Tibial nerve (tissue), 4 donors: ENCODE measurements around the gene LTBR. TPM values are rescaled to one million over a fixed set of nuclear protein-coding genes. Genes with fewer than 3 reads are reported as not detected.

Source experiments
- DNase-seq, 2 donors: peaks; one replicate each; pipeline ENCODE4 v3.0.0-alpha.2; 2019; ENCODE audit warnings: low spot score in 2 of 2
- H3K27ac ChIP-seq, 4 donors: fragments of 200-600 bp; sonication (generic) in 3 of 4; one replicate each; pipeline ENCODE4 v1.5.1; 2017 to 2019; ENCODE audit warnings: mild to moderate bottlenecking in 1 of 4
- H3K27me3 ChIP-seq, 2 donors: fragments of 200-600 bp; sonication (generic) in 1 of 2; one replicate each; pipeline versions ENCODE4 v1.5.1 to v1.6.0; 2017 to 2019
- H3K36me3 ChIP-seq, 3 donors: fragments of 200-600 bp; sonication (generic); one replicate each; pipeline ENCODE4 v1.5.1; 2018 to 2019
- H3K4me1 ChIP-seq, 4 donors: fragments of 200-600 bp; sonication (generic) in 3 of 4; one replicate each; pipeline ENCODE4 v1.5.1; 2017 to 2019
- H3K4me3 ChIP-seq, 4 donors: fragments of 200-600 bp; sonication (generic) in 3 of 4; one replicate each; pipeline ENCODE4 v1.5.1; 2017 to 2019; ENCODE audit warnings: mild to moderate bottlenecking in 1 of 4, moderate library complexity in 1 of 4
- H3K9me3 ChIP-seq, 4 donors: fragments of 200-600 bp; sonication (generic) in 3 of 4; one replicate each; pipeline ENCODE4 v1.5.1; 2017 to 2019
- EP300 ChIP-seq, 2 donors: sonication (generic); formaldehyde crosslinking; IDR thresholded peaks; one replicate each; pipeline ENCODE4 v1.6.1; 2017; ENCODE audit warnings: antibody characterized with exemption in 2 of 2, mild to moderate bottlenecking in 1 of 2
- POLR2A ChIP-seq, 2 donors: fragments of 450-650 bp; IDR thresholded peaks; one replicate each; pipeline ENCODE4 v1.6.1; 2017; ENCODE audit warnings: antibody characterized with exemption in 2 of 2, mild to moderate bottlenecking in 2 of 2, moderate library complexity in 2 of 2
- WGBS, 2 donors: methylation state at CpG; one replicate each; pipeline ENCODE4 v1.1.5; 2018; 5-methylcytosine and 5-hydroxymethylcytosine counted together
- total RNA-seq, 4 donors: library from RNA; depleted of rRNA; stranded (reverse); fragments of >200 nt; gene quantifications; one replicate each; pipeline ENCODE4 v1.1.0, GENCODE V29; 2016
- TF ChIP-seq, protein P1 (sequence below), 5 experiments: fragments of 200-600 bp in 3 of 5; fragments of 450-650 bp in 2 of 5; sonication (generic) in 3 of 5; IDR thresholded peaks; one replicate each; pipeline ENCODE4 v1.5.1; 2016 to 2019; ENCODE audit warnings: antibody characterized with exemption in 5 of 5, mild to moderate bottlenecking in 3 of 5, moderate library complexity in 2 of 5

The LTBR gene
- total RNA-seq, 4 donors from 2014 or later, result 119 to 234 (median 151) TPM

GRCh38 chr12:6347367-6348338 lies 36.3 kb upstream of the LTBR start:
- no peaks in the 10 kb centered on the region for H3K27me3 ChIP-seq
- no peaks in the 10 kb centered on the region for H3K36me3 ChIP-seq
- no peak overlapping the region for H3K4me3 ChIP-seq
- H3K4me1 ChIP-seq, result peaks cover 4 to 58% (median 32%) of the 10 kb centered on the region in 4 donors
- 61 to 67% methylated on average over 18 to 19 of the region's 19 CpGs for WGBS, 2 donors
- no peaks in the 10 kb centered on the region for H3K9me3 ChIP-seq
- H3K27ac ChIP-seq, result peak overlapping the region; percentile 48 to 99 (median 72)
- TF ChIP-seq POLR2A (IDR thresholded peaks at IDR 0.05) (no peak), EP300 (IDR thresholded peaks at IDR 0.05) (peak in 1 of 2 donors; percentile 81)
- TF ChIP-seq, protein P1, sequence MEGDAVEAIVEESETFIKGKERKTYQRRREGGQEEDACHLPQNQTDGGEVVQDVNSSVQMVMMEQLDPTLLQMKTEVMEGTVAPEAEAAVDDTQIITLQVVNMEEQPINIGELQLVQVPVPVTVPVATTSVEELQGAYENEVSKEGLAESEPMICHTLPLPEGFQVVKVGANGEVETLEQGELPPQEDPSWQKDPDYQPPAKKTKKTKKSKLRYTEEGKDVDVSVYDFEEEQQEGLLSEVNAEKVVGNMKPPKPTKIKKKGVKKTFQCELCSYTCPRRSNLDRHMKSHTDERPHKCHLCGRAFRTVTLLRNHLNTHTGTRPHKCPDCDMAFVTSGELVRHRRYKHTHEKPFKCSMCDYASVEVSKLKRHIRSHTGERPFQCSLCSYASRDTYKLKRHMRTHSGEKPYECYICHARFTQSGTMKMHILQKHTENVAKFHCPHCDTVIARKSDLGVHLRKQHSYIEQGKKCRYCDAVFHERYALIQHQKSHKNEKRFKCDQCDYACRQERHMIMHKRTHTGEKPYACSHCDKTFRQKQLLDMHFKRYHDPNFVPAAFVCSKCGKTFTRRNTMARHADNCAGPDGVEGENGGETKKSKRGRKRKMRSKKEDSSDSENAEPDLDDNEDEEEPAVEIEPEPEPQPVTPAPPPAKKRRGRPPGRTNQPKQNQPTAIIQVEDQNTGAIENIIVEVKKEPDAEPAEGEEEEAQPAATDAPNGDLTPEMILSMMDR (IDR thresholded peaks at IDR 0.05), result no peak
- peak in 1 of 2 donors; percentile 77 for DNase-seq

GRCh38 chr12:6351622-6352021 lies 32.3 kb upstream of the LTBR start:
- whole genome bisulfite sequencing, 2 donors, result 70 to 79% methylated on average over 5 of the region's 5 CpGs
- Histone ChIP-seq H3K9me3 (no peaks in the 10 kb centered on the region), H3K27me3 (no peaks in the 10 kb centered on the region), H3K4me1 (peaks cover 0 to 27% (median 9%) of the 10 kb centered on the region in 4 donors), H3K27ac (peak overlapping the region in 1 of 4 donors; percentile 25), H3K36me3 (no peaks in the 10 kb centered on the region), H3K4me3 (no peak overlapping the region)
- DNase-seq, result no peak
- TF ChIP-seq EP300 (IDR thresholded peaks at IDR 0.05) (no peak), POLR2A (IDR thresholded peaks at IDR 0.05) (no peak)
- TF ChIP-seq, protein P1 (IDR thresholded peaks at IDR 0.05), result no peak

DNA sequence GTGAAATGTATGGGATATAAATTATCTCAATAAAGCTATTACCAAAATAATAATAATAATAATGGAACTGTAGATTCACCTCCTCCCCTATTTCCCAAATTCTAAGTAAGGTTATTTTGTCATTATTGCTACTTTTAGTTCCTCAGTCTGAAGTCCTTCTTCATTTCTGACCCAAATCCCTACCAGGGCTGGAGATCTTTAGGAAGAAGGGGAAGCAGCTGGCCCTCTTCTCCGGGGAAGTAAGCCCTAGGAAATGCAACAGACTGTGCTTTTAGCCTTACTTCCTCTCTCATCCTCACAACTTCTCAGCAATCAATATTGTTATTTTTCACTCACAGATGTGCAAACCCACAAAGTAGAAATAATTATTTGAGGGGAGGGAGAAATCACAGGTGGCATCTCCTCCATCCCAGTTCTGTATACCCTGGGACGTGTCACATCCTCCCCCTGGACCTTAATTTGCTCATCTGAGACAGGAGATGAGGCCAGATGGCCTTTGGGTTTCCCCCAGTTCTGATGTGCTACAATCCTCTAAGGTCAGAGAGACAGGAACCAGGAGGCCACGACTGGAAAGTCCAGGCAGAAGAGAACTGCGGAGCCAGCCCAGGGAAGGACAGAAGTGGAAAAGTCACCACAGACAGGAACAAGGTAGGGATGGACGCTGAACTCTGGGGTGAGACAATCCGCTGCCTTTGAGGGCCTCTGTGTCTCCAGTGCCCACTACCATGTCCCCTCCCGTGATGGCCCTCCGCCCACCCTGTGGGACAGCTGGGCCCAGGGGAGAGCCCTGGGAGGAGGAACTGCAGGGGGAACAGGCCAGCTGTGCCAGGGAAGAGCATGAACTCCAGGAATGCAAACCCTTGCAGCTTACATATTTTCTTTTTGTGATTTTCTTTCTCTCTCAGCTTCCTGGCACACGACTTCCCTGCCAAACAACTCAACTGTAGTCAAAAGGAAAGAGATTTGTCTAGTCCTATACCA lies 31.5 kb upstream of the LTBR start:
- Histone ChIP-seq H3K9me3 (no peaks in the 10 kb centered on the region), H3K4me3 (no peak overlapping the region), H3K27me3 (no peaks in the 10 kb centered on the region), H3K27ac (peak overlapping the region in 3 of 4 donors; percentile 13 to 26 (median 25)), H3K36me3 (no peaks in the 10 kb centered on the region), H3K4me1 (peaks cover 0 to 19% (median 6%) of the 10 kb centered on the region in 4 donors)
- WGBS, 2 donors, result 48 to 55% methylated on average over 9 of the region's 9 CpGs
- TF ChIP-seq, protein P1 (IDR thresholded peaks at IDR 0.05), result no peak
- peak in 1 of 2 donors; percentile 7 for TF ChIP-seq EP300 (IDR thresholded peaks at IDR 0.05)
- TF ChIP-seq POLR2A (IDR thresholded peaks at IDR 0.05), result no peak
- DNase-seq, result no peak

DNA sequence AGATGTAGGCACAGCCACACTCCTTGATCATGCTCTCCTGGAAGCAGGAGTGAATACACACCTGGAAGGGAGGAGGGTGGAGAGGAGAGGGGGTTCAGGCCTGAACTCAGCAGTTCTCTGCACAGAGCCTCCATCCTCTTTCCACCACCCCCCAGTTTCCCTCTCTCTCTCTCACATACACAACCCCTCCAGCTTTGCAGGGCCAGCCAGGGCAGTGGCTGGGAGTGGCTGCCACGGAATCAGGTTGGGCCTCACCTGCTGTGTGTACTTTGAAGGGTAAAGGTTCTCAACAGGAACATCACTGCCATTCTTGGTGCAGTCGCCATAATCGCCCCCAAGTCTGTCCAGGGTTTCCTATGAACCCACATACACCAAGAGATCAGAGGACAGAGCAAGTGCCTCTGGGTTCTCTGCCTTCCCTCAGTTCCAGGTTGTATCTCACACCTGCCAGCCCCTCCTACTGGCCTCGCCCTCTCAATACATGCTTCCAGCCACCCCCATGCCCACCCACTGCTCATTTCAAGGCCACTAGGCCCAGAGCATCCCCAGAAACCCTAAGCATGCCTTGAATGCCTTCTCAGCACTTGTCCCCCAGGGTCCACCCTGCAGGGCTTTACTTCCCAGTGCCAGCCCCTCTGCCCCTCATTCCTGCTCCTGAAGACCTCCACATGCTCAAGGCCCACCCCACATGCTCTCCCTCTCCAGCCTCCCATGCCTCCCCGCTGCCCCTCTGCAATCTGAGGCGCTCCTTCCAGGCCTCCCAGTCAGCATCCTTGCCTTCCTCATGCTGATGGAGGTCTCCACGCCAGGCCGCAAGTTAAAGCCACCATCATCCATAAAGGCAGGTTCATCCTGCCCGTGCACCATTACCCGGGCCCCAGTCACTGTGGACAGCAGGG lies 29.2 kb upstream of the LTBR start:
- Histone ChIP-seq H3K36me3 (no peaks in the 10 kb centered on the region), H3K4me1 (peaks cover 0 to 9% (median 0%) of the 10 kb centered on the region in 4 donors), H3K4me3 (no peak overlapping the region), H3K9me3 (no peaks in the 10 kb centered on the region), H3K27me3 (no peaks in the 10 kb centered on the region), H3K27ac (no peak overlapping the region)
- DNase-seq, result no peak
- no peak for TF ChIP-seq POLR2A (IDR thresholded peaks at IDR 0.05)
- no peak for TF ChIP-seq EP300 (IDR thresholded peaks at IDR 0.05)
- TF ChIP-seq, protein P1 (IDR thresholded peaks at IDR 0.05), result no peak
- 91 to 93% methylated on average over 10 of the region's 10 CpGs for WGBS, 2 donors
